Medulla oblongata (tissue), 1 donor: ENCODE results near the gene SETD3.

Experiments used
- DNase-seq: peaks from one replicate; pipeline ENCODE4 v3.0.0-alpha.2; 2015; ENCODE audit errors: extremely low spot score

Gene SETD3

GRCh38 chr14:99424306-99424877, 56.3 kb downstream of the SETD3 start:
- DNase-seq, result no peak

GRCh38 chr14:99423434-99423833, 57.2 kb downstream of the SETD3 start:
- DNase-seq, result no peak

- no peak for DNase-seq
Measured at GRCh38 chr14:99422228-99423010, 58.2 kb downstream of the SETD3 start.

- no peak for DNase-seq
Measured at GRCh38 chr14:99420711-99421110, 59.9 kb downstream of the SETD3 start.

- no peak for DNase-seq
Measured at GRCh38 chr14:99419905-99420304, 60.8 kb downstream of the SETD3 start.

- DNase-seq, result no peak
Measured at GRCh38 chr14:99418242-99418641, 62.4 kb downstream of the SETD3 start.

- no peak for DNase-seq
Measured at GRCh38 chr14:99416909-99417308, 63.8 kb downstream of the SETD3 start.

- peak; percentile 96 for DNase-seq
Measured at GRCh38 chr14:99415496-99416281, 65.0 kb downstream of the SETD3 start.

- no peak for DNase-seq
Measured at GRCh38 chr14:99413911-99414310, 66.7 kb downstream of the SETD3 start.

- DNase-seq, result no peak
Measured at GRCh38 chr14:99413172-99413571, 67.5 kb downstream of the SETD3 start.

- no peak for DNase-seq
Measured at GRCh38 chr14:99412117-99413061, 68.3 kb downstream of the SETD3 start.

GRCh38 chr14:99410019-99410418, 70.6 kb downstream of the SETD3 start:
- DNase-seq, result no peak

- no peak for DNase-seq
Measured at GRCh38 chr14:99408971-99409289, 71.7 kb downstream of the SETD3 start.

- no peak for DNase-seq
Measured at GRCh38 chr14:99408286-99408970, 72.2 kb downstream of the SETD3 start.

- no peak for DNase-seq
Measured at GRCh38 chr14:99407416-99407815, 73.2 kb downstream of the SETD3 start.

- DNase-seq, result no peak
Measured at GRCh38 chr14:99402950-99403349, 77.7 kb downstream of the SETD3 start.

GRCh38 chr14:99402285-99402648, 78.4 kb downstream of the SETD3 start:
- DNase-seq, result no peak

GRCh38 chr14:99401621-99402284, 78.9 kb downstream of the SETD3 start:
- no peak for DNase-seq

- peak; percentile 51 for DNase-seq
Measured at GRCh38 chr14:99401211-99401610, 79.4 kb downstream of the SETD3 start.

- DNase-seq, result no peak
Measured at GRCh38 chr14:99397698-99398097, 83.0 kb downstream of the SETD3 start.
